Stimulated activated CD4-positive, alpha-beta T cell treated with anti-CD3 and anti-CD28 coated beads, Interleukin-15, amount 100 ng/mL, for 1 hour (primary cell): Measurements from ENCODE around the gene GOLGA8O.
"Not testable (repeated sequence)": the region's sequence is repeated elsewhere in the genome, so short reads cannot be mapped to it uniquely, and the experiment has no call there.

Experiments
- DNase-seq, 2 donors: peaks; one replicate each; pipeline ENCODE4 v3.0.0-alpha.2; 2020; ENCODE audit warnings: low read depth in 1 of 2, low spot score in 1 of 2

The GOLGA8O gene

GRCh38 chr15:32455534-32455933 lies at the start of gene GOLGA8O:
Gene GOLGA8O (minus strand): TSS chr15:32455634. CDS start chr15:32455536, 98 bp downstream.
- DNase-seq: not testable (repeated sequence)

- DNase-seq: not testable (repeated sequence)
Observed at GRCh38 chr15:32504152-32504811, 48.8 kb upstream of the GOLGA8O start.

GRCh38 chr15:32502946-32503345 lies 47.5 kb upstream of the GOLGA8O start:
- not testable (repeated sequence) for DNase-seq

GRCh38 chr15:32492768-32493167 lies 37.3 kb upstream of the GOLGA8O start:
- not testable (repeated sequence) for DNase-seq

- not testable (repeated sequence) for DNase-seq
Observed at GRCh38 chr15:32486474-32486873, 31.0 kb upstream of the GOLGA8O start.

- DNase-seq: not testable (repeated sequence)
Observed at GRCh38 chr15:32483377-32483776, 27.9 kb upstream of the GOLGA8O start.

GRCh38 chr15:32481683-32482082 lies 26.2 kb upstream of the GOLGA8O start:
- not testable (repeated sequence) for DNase-seq

GRCh38 chr15:32468076-32468475 lies 12.6 kb upstream of the GOLGA8O start:
- not testable (repeated sequence) for DNase-seq

- DNase-seq: not testable (repeated sequence)
Observed at GRCh38 chr15:32440445-32440977, 14.9 kb downstream of the GOLGA8O start.

GRCh38 chr15:32434102-32434963 lies 21.1 kb downstream of the GOLGA8O start:
- not testable (repeated sequence) for DNase-seq

- not testable (repeated sequence) for DNase-seq
Observed at GRCh38 chr15:32427635-32428034, 27.8 kb downstream of the GOLGA8O start.

- DNase-seq: not testable (repeated sequence)
Observed at GRCh38 chr15:32426511-32426910, 28.9 kb downstream of the GOLGA8O start.

- not testable (repeated sequence) for DNase-seq
Observed at GRCh38 chr15:32407903-32408302, 47.5 kb downstream of the GOLGA8O start.

GRCh38 chr15:32403192-32403591 lies 52.2 kb downstream of the GOLGA8O start, which contains the start of gene GOLGA8K:
Gene GOLGA8K (minus strand): TSS chr15:32403292. CDS start chr15:32403194, 98 bp downstream.
- not testable (repeated sequence) for DNase-seq

GRCh38 chr15:32396522-32396921 lies 58.9 kb downstream of the GOLGA8O start:
- DNase-seq: not testable (repeated sequence)
